DND-41 (cell line): ENCODE measurements around the gene WNT6.

Experiments used
- CTCF ChIP-seq: IDR thresholded peaks from 2 replicates; pipeline ENCODE4 v1.5.1; 2012; ENCODE audit warnings: borderline replicate concordance, low read length, moderate library complexity, mild to moderate bottlenecking; ENCODE audit not compliant: poor library complexity, severe bottlenecking; ENCODE audit errors: extremely low read depth
- EZH2 ChIP-seq: IDR thresholded peaks from 3 replicates; pipeline ENCODE4 v1.6.1; 2012; ENCODE audit warnings: borderline replicate concordance, low read depth, mild to moderate bottlenecking, moderate library complexity, low read length, inconsistent platforms; ENCODE audit not compliant: severe bottlenecking

DNA sequence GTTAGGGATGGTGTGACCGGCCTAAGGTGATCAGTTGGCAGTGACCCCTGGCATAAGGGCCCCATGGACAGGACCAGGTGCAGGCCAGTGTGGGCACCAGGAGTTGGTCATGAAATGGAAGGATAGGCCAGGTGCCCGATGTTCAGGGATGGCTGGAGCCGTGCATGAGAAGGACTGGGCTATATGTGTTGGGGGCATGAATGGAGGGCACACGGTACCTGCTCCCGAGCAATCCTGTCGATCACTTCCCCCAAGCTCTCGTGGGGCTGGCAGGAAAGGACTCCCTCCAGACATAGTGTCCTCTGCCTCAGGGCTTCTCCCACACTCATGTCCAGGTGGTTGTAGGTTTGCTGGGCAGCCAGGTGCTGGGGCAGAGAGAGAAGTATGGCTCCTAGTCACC is 35.6 kb upstream of the WNT6 start:
- no peak for TF ChIP-seq EZH2
- TF ChIP-seq CTCF = no peak
